A673 (cell line): ENCODE data around the gene VARS2. TPM values are rescaled to one million over a fixed set of nuclear protein-coding genes. Genes with fewer than 3 reads are reported as not detected.
"Not testable (repeated sequence)": the region's sequence is repeated elsewhere in the genome, so short reads cannot be mapped to it uniquely, and the experiment has no call there.

ENCODE experiments used
- BruUV-seq: library from RNA; stranded (reverse); fragments of 400-500 nt; replicated peaks from 2 replicates; lab custom pipeline; 2021; lab: Mats Ljungman, UMichigan
- CTCF ChIA-PET: fragments of 300-600 bp; sonication (Branson Sonifier 250); formaldehyde crosslinking; loops from one replicate; lab custom pipeline; 2022; ENCODE audit warnings: antibody characterized with exemption; lab: Charles Lee
- POLR2A ChIA-PET: fragments of 300-600 bp; sonication (Branson Sonifier 250); formaldehyde crosslinking; loops from one replicate; lab custom pipeline; 2022; ENCODE audit warnings: antibody characterized with exemption; ENCODE audit not compliant: low non-redundant PET; lab: Charles Lee
- DNase-seq: peaks from one replicate; pipeline ENCODE4 v3.0.0-alpha.2; 2015; ENCODE audit warnings: low spot score
- H3K27ac ChIP-seq: fragments of 200-600 bp; sonication (generic); 2 replicates; pipeline ENCODE4 v1.5.1; 2016; ENCODE audit warnings: mixed run types, low read depth, mild to moderate bottlenecking, mixed read lengths, antibody characterized with exemption, low read length; ENCODE audit not compliant: poor library complexity, severe bottlenecking
- H3K27me3 ChIP-seq: fragments of 200-600 bp; sonication (generic); replicated peaks from 2 replicates; pipeline ENCODE4 v1.6.1; 2017; ENCODE audit warnings: mixed run types, low read depth, mild to moderate bottlenecking, mixed read lengths, antibody characterized with exemption, low read length; ENCODE audit not compliant: insufficient read depth, poor library complexity
- H3K36me3 ChIP-seq: fragments of 200-600 bp; sonication (generic); 2 replicates; pipeline ENCODE4 v1.6.1; 2016; ENCODE audit warnings: mixed run types, mild to moderate bottlenecking, mixed read lengths, antibody characterized with exemption, low read length; ENCODE audit not compliant: insufficient read depth, poor library complexity, severe bottlenecking
- H3K4me1 ChIP-seq: fragments of 200-600 bp; sonication (generic); 2 replicates; pipeline ENCODE4 v1.6.1; 2017; ENCODE audit warnings: mixed run types, mild to moderate bottlenecking, mixed read lengths, antibody characterized with exemption, low read length; ENCODE audit not compliant: insufficient read depth, poor library complexity, severe bottlenecking
- H3K4me3 ChIP-seq: fragments of 200-600 bp; sonication (generic); 2 replicates; pipeline ENCODE4 v1.5.1; 2016; ENCODE audit warnings: low read depth, mixed run types, mild to moderate bottlenecking, mixed read lengths, low read length; ENCODE audit not compliant: poor library complexity, severe bottlenecking
- H3K9me3 ChIP-seq: fragments of 200-600 bp; sonication (generic); 2 replicates; pipeline ENCODE4 v1.6.1; 2016; ENCODE audit warnings: mixed run types, low read depth, mild to moderate bottlenecking, mixed read lengths, antibody characterized with exemption, low read length; ENCODE audit not compliant: poor library complexity, severe bottlenecking
- EZH2 ChIP-seq: fragments of 200-600 bp; sonication (generic); IDR thresholded peaks from 2 replicates; pipeline ENCODE4 v1.6.1; 2017; ENCODE audit warnings: borderline replicate concordance, low read depth, mild to moderate bottlenecking, mixed read lengths, antibody characterized with exemption, low read length; ENCODE audit not compliant: poor library complexity, severe bottlenecking
- intact Hi-C: fragments of 100-400 bp; cut with micrococcal nuclease; formaldehyde crosslinking; loops from one replicate; pipeline ENCODE4 v1.10.0; 2022; ENCODE audit not compliant: unreplicated experiment
- total RNA-seq: library from RNA; stranded (reverse); gene quantifications from 2 replicates; pipeline ENCODE4 v1.2.3, GENCODE V29; 2021
- TF ChIP-seq, protein P1 (sequence below): fragments of 300-800, 200-600 bp; sonication (generic); conservative IDR thresholded peaks from 2 replicates; pipeline ENCODE4 v1.5.1; 2017; ENCODE audit warnings: low read depth, mild to moderate bottlenecking, antibody characterized with exemption, low read length, moderate library complexity, mixed read lengths

VARS2 gene
- total RNA-seq, 1 experiment from 2014 or later = 48.4 TPM

DNA sequence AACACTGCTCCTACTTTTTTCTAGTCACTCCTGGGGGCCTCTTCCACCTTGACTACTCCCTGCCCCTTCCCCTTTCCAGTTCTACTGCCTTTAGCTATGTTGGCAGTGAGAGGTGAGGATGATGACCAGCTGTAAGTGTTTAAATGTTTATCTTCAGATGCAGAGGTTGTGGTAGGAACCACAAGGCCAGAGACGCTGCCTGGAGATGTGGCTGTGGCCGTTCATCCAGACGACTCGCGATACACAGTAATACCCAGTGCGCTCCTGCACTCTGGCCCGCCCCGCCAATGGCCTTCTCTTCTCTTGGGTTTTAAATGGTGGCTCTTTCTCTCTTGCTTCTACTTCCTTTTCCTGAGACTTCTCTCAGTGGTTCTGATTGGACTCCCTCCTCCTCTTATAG lies 4.6 kb downstream of the VARS2 start:
- no peak for DNase-seq
- CTCF ChIA-PET = interaction anchor here (0.6 to 0.9 kb wide), 2 partner anchors 168 to 461 kb away, joined by 3 to 6 read pairs; no protein-coding TSS in a partner anchor
- peaks cover 10% of the 10 kb centered on the region for H3K4me1 ChIP-seq
- BruUV-seq = no TSS peak
- intact Hi-C loops = no loop called here
- H3K4me3 ChIP-seq = no peak overlapping the region
- H3K27ac ChIP-seq = no peak overlapping the region
- no peaks in the 10 kb centered on the region for H3K27me3 ChIP-seq
- peaks cover 35% of the 10 kb centered on the region for H3K36me3 ChIP-seq
- POLR2A ChIA-PET = no interaction called here
- H3K9me3 ChIP-seq = no peaks in the 10 kb centered on the region
- TF ChIP-seq, protein P1, sequence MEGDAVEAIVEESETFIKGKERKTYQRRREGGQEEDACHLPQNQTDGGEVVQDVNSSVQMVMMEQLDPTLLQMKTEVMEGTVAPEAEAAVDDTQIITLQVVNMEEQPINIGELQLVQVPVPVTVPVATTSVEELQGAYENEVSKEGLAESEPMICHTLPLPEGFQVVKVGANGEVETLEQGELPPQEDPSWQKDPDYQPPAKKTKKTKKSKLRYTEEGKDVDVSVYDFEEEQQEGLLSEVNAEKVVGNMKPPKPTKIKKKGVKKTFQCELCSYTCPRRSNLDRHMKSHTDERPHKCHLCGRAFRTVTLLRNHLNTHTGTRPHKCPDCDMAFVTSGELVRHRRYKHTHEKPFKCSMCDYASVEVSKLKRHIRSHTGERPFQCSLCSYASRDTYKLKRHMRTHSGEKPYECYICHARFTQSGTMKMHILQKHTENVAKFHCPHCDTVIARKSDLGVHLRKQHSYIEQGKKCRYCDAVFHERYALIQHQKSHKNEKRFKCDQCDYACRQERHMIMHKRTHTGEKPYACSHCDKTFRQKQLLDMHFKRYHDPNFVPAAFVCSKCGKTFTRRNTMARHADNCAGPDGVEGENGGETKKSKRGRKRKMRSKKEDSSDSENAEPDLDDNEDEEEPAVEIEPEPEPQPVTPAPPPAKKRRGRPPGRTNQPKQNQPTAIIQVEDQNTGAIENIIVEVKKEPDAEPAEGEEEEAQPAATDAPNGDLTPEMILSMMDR = no peak
- no peak for TF ChIP-seq EZH2

DNA sequence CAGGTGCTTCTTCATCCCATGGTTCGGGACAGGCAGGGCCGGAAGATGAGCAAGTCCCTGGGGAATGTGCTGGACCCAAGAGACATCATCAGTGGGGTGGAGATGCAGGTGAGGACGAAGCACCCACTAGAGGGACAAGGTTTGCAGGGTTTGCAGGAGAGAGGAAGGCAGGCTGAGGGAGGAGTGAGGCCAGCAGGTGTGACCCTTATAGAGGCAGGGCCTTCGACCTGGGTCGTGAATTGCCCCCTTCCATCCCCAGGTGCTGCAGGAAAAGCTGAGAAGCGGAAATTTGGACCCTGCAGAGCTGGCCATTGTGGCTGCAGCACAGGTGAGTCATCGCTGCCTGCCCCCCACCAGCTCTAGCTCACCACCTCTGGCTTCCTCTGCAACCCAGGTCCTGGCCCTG lies 8.4 kb downstream of the VARS2 start:
- CTCF ChIA-PET = no interaction called here
- Histone ChIP-seq H3K4me1 (no peaks in the 10 kb centered on the region), H3K27me3 (no peaks in the 10 kb centered on the region), H3K36me3 (peaks cover 41% of the 10 kb centered on the region), H3K27ac (no peak overlapping the region), H3K9me3 (no peaks in the 10 kb centered on the region), H3K4me3 (no peak overlapping the region)
- intact Hi-C loops = no loop called here
- no TSS peak for BruUV-seq
- DNase-seq = no peak
- TF ChIP-seq EZH2 = no peak
- TF ChIP-seq, protein P1 = no peak
- POLR2A ChIA-PET = no interaction called here

DNA sequence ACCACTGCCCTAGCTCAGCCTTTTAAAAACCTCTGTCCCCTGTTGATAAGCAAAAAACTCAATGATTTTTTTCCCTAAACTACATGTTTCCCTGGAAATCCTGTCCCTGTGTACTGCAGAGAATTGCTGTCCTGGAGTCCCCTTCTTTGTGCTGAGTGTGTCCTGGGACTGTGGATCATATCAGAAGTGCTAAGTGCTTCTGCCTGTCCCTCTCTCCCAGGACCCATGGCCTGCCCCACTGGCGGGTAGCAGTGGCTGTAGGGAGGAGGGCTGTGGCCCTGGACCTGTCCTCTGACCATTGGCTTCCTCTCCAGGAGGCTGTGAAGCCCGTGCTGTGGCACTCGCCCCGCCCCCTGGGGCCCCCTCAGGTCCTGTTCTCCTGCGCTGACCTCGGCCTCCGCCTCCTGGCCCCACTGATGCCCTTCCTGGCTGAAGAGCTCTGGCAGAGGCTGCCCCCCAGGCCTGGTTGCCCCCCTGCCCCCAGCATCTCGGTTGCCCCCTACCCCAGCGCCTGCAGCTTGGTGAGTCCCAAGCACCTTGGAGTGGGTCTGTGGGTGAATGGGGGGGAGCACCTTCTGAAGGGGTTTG lies 10.1 kb downstream of the VARS2 start:
- H3K27ac ChIP-seq, CTCF ChIA-PET, BruUV-seq, H3K27me3 ChIP-seq, H3K9me3 ChIP-seq, H3K4me3 ChIP-seq, intact Hi-C loops, H3K4me1 ChIP-seq, POLR2A ChIA-PET, DNase-seq: not testable (repeated sequence)
- peaks cover 38% of the 10 kb centered on the region for H3K36me3 ChIP-seq

DNA sequence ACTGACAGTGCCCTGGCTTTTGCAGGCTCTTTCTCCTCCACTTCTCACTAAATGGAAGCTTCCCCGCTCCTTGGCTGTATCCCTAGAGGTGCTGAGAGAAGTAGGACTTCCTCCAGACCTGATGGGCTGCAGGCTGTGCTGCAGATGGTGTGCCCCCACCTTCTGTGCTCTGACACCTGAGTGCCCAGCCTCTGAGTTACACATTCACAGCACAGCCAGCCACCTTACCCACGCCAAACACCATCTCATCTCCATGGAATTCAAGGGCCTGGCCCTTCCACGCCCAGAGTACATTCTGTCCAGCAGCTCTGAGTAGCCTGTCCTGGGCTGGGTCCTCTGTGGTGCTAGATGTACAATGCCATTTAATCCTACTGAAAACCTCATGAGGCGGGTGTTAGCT lies 12.6 kb downstream of the VARS2 start:
- Histone ChIP-seq H3K4me1 (no peaks in the 10 kb centered on the region), H3K36me3 (peaks cover 25% of the 10 kb centered on the region), H3K27ac (no peak overlapping the region), H3K9me3 (no peaks in the 10 kb centered on the region), H3K4me3 (no peak overlapping the region), H3K27me3 (no peaks in the 10 kb centered on the region)
- no peak for DNase-seq
- BruUV-seq = no TSS peak
- TF ChIP-seq, protein P1 = no peak
- TF ChIP-seq EZH2 = no peak
- intact Hi-C loops = no loop called here
- ChIA-PET CTCF (interaction anchor here (1.3 kb wide), 1 partner anchor 153 kb away, joined by 3 read pairs; no protein-coding TSS in a partner anchor), POLR2A (no interaction called here)

DNA sequence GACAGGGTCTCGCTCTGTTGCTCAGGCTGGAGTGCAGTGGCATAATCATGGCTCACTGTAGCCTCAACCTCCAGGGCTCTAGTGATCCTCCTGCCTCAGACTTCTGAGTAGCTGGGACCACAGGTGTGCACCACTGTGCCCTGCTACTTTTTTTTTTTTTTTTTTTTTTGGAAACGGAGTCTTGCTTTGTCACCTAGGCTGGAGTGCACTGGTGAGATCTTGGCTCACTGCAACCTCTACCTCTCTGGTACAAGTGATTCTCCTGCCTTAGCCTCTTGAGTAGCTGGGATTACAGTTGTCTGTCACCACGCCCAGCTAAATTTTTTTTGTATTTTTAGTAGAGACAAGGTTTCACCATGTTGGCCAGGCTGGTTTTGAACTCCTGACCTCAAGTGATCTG lies 13.0 kb downstream of the VARS2 start:
- H3K27me3 ChIP-seq = not testable (repeated sequence)

More for the DNA sequence above, 13.0 kb downstream of the VARS2 start:
- CTCF ChIA-PET, intact Hi-C loops, BruUV-seq, H3K9me3 ChIP-seq, POLR2A ChIA-PET, H3K27ac ChIP-seq, H3K4me1 ChIP-seq, H3K4me3 ChIP-seq, DNase-seq: not testable (repeated sequence)
- peaks cover 21% of the 10 kb centered on the region for H3K36me3 ChIP-seq
